Prostate gland (tissue), 2 donors: ENCODE data around the gene ITGB4.

ENCODE experiments used
- POLR2A ChIP-seq: fragments of 450-650 bp; IDR thresholded peaks from one replicate; pipeline ENCODE4 v1.6.1; 2016; ENCODE audit warnings: antibody characterized with exemption, mild to moderate bottlenecking
- POLR2AphosphoS5 ChIP-seq: sonication (generic); formaldehyde crosslinking; IDR thresholded peaks from one replicate; pipeline ENCODE4 v1.6.1; 2017; ENCODE audit warnings: antibody characterized with exemption
- TF ChIP-seq, protein P1 (sequence below), 4 experiments: fragments of 200-600 bp in 2 of 4; fragments of 450-650 bp in 2 of 4; sonication (generic) in 2 of 4; IDR thresholded peaks; 1 replicate in 3 of 4; 2 replicates in 1 of 4; pipeline ENCODE4 v1.5.1; 2016 to 2019; ENCODE audit warnings: antibody characterized with exemption in 4 of 4, mild to moderate bottlenecking in 2 of 4, moderate library complexity in 2 of 4

GRCh38 chr17:75778861-75779249 is 57.6 kb downstream of the ITGB4 start:
- no peak for TF ChIP-seq POLR2AphosphoS5
- TF ChIP-seq, protein P1, sequence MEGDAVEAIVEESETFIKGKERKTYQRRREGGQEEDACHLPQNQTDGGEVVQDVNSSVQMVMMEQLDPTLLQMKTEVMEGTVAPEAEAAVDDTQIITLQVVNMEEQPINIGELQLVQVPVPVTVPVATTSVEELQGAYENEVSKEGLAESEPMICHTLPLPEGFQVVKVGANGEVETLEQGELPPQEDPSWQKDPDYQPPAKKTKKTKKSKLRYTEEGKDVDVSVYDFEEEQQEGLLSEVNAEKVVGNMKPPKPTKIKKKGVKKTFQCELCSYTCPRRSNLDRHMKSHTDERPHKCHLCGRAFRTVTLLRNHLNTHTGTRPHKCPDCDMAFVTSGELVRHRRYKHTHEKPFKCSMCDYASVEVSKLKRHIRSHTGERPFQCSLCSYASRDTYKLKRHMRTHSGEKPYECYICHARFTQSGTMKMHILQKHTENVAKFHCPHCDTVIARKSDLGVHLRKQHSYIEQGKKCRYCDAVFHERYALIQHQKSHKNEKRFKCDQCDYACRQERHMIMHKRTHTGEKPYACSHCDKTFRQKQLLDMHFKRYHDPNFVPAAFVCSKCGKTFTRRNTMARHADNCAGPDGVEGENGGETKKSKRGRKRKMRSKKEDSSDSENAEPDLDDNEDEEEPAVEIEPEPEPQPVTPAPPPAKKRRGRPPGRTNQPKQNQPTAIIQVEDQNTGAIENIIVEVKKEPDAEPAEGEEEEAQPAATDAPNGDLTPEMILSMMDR (IDR thresholded peaks at IDR 0.05) = peak in 3 of 4 experiments; percentile 47 to 68 (median 64)
- TF ChIP-seq POLR2A = no peak
